HG03159 (cell line): Measurements from ENCODE around the gene SHROOM1.
"Not testable (repeated sequence)": the region's sequence is repeated elsewhere in the genome, so short reads cannot be mapped to it uniquely, and the experiment has no call there.

ENCODE experiments used
- ATAC-seq: cut with Tn5 transposase; IDR thresholded peaks from one replicate; pipeline ENCODE4 v1.9.1; 2021; ENCODE audit warnings: mild to moderate bottlenecking, moderate library complexity; ENCODE audit not compliant: unreplicated experiment

Gene SHROOM1, protein sequence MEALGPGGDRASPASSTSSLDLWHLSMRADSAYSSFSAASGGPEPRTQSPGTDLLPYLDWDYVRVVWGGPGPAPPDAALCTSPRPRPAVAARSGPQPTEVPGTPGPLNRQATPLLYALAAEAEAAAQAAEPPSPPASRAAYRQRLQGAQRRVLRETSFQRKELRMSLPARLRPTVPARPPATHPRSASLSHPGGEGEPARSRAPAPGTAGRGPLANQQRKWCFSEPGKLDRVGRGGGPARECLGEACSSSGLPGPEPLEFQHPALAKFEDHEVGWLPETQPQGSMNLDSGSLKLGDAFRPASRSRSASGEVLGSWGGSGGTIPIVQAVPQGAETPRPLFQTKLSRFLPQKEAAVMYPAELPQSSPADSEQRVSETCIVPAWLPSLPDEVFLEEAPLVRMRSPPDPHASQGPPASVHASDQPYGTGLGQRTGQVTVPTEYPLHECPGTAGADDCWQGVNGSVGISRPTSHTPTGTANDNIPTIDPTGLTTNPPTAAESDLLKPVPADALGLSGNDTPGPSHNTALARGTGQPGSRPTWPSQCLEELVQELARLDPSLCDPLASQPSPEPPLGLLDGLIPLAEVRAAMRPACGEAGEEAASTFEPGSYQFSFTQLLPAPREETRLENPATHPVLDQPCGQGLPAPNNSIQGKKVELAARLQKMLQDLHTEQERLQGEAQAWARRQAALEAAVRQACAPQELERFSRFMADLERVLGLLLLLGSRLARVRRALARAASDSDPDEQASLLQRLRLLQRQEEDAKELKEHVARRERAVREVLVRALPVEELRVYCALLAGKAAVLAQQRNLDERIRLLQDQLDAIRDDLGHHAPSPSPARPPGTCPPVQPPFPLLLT

DNA sequence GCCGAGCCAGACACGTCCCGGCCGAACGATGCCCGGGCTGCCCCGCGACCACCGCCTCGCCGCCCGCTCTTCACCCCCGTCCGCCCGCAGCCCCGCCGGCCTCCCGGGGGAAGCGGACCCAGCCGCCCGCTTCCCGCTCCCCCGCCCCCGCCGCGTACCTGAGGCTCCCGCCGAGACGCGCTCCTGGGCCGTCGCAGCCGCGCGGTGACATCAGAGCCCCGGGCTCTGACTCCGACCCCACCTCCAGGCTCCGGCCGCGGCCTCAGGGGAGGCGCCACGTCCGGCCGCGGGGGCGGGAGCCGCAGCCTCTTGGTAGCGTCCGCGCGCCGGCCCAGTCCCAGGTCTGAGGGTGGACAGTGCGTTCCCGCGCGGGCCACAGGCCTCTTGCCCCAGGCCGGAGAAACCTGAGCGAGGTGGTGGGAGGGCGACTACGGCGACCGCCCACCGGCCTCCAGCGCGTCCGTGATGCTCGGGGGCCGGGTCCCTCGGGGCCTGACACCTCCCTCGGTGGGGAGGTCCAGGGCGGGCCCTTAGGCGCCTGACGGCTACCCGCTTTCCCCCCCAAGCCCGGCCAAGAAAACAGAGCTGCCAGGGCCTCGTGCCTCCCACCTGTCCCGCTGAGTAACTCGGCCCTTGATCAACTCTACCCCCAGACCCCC, at the start of gene SHROOM1:
Gene SHROOM1 (minus strand): TSS at position 212 of the 659 bp plus-strand sequence. CDS start 4,507 bp downstream, outside the sequence.
- peak; percentile 55 for ATAC-seq

DNA sequence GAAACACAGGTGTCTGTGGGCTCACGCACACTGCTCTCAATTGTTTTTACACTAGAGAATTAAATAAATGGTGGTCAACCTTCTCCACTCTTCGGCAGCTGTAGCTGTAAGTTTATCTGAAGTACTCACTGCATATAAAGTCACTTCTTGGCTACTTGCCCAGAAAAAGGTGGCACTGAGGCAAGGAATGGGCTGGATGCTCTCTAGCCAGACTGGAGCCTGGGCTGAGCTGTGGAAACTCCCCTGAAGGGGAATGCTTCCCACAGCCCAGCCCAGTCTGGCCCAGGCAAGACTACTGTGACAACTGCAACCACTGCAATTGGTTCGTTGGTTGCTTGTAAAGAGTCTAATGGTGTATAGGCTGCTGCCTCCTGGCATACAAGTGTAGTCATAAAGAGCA, 47.5 kb upstream of the SHROOM1 start:
- ATAC-seq = no peak

DNA sequence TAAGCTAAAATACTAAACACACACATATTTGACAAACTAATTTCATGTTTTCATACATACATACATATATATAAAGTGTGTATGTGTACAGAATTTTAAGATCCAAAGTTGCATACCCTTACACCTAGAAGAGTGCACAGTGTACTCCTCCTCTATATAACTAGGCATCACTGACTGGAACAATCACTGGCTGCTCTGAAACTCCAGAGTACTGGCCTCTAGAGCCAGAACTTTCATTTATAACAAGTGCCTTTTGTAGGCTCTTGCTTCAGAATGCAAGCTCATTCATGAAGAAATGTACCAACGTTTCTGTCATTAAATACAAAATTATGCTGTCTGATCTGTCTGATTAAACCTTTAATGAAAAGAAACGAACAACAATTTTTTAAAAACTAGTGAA, 47.0 kb upstream of the SHROOM1 start:
- ATAC-seq = no peak

DNA sequence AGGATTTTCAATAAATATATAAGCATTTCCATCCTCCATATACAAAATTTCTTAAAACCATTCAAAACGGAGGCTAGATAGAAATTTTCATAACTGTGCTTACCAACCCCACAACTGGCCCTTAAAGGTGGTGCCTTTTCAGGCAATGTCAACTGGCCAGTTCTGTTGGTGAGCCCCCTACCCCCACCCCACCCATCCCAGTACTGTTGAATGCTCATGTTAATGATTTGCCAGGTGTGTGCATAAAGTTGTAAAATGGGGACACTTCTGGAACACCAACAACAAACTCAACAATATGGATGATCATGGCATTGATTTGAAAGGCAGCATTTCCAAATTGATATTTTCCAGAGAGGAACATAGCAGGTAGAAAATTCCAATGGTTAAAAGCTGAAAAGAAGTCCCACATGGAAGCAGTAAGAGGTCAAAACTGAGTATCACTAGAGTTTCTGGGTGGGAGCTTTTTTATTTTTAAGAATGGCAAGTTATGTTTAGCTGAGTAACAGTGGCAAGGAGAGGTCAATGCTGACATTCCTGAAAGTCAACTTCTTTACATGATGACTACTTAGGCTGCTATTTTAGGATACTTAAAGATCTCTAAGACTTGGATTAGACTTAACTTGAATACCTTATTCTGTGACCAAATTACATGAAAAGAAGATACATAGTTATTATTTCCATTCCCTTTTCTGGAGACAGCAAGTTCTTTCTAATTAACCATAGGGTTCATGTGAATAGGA, 45.7 kb upstream of the SHROOM1 start:
- no peak for ATAC-seq

DNA sequence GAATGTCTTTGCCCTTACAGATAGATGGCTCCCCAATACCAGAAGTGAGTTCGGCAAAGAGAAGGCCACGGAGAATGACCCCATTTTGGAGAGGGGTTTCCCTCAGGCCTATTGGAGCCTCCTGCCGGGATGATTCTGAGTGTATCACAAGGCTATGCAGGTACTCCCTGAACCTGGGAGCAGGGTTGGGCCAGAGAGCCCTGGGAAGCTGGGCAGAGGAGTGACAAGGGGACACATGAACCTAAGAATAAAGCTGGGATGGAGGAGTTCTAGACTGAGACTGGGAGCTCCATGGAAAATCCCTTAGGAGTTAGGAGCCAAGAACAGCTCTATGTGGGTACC, 43.5 kb upstream of the SHROOM1 start:
- ATAC-seq = no peak

DNA sequence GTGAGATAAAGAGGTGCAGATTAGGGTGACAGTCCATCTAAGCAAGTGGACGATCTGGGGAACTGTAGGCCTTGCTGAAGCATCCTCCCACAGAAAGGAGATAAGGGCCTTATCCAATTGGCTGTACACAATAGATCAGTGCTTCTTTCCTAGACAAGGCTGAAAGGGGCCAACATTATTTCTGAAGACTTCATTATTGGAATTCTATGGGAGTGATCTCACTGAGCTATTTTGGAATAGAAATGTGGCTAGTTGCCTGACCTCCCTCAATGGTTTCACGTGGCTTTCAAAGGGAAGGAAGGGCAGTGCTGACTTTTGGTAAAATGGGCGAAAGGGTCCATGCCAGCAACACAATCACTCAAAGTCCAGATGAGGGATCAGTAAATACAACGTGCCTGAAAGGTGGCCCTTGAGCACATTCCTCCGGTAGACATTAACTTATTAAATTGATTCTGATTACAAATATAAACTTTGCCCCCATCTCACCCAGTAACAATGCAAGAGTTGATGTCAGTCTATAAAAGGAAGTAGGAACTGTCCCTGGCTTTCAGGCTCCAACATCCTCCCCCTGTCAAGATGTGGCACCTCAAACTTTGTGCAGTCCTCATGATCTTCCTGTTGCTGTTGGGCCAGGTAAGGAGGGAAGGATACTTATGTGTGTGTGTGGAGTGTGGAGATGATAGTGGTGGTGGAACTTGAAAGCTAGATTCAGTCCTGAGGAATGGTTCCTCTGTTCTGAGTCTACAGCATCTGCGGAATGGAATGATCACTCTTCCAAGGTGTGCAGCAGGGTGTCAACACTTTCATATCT, 42.9 kb upstream of the SHROOM1 start, which contains the start of gene LEAP2:
Gene LEAP2 (plus strand): TSS at position 550 of the 811 bp plus-strand sequence. CDS start 27 bp downstream, at position 577.
- ATAC-seq = no peak

DNA sequence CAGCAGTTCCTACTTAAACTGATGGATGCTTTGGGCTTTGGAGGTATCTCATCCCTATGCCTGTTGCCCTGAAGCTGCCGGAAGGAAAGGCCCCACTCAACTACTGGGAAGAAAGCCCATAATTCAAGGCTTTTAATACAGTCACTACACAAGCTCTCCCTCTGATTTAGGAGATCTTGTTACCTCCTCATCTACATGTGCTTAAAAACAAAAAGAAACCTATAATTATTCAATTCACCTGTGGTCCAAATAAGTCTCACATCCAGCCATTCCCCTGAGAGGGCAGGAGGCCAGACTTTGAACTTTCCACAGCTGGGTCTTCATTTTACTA, 42.3 kb upstream of the SHROOM1 start:
- ATAC-seq = no peak

DNA sequence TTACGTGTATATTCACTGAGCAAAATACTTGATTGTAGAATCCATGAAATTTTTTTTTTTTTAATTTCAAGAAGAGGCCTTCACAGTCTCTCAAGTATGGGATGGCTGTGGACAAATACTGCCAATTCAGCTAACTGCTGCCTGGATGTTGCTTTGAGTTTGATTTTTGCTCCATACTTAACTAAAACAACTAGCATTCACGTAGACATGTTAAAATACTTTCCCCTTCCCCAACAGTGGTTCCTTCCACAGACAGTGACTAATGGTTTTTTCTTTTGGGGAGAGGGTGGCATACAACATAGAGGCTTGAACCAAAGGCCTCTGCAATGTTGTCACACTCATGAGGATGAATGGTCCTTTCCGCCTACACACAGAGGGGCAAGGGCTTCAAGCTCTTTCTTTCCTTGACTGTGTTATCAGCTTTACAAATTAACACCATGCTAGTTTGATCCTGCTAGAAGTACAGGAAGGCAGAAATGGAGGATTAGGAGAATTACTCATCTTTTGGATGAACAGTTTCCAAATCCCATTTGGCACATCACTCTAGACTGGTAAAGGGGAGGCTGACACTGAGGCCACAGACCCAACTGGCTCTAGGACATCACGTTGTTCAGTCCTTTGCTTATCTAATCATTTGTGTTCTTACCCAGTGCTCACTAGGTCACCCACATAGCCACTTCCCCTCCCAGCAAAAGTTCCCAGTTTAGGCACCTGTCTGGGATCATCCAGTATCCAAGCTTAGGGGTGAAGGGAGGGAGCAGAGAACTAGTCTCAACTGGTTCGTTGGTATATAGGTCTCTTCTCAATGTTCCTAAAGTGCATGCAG, 41.2 kb upstream of the SHROOM1 start:
- ATAC-seq = no peak

DNA sequence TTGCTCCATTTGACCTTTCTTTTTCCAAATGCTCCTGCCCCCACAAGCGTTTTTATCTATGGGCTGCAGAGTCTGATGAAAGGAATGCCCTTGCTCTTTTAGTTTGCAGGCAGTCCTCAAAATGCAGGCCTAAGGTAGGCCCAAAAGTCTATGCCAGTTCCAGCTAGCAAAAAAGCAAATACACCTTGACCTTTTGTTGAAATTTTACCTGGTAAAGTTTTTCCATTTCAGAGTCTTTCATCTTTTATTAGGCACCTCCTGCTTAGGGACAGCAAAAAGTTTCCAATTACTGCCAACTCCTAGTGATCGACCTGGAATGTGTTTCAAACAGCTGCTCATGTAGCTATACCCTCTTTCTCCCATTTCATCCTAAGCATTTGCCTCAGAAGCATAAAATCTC, 40.4 kb upstream of the SHROOM1 start:
- ATAC-seq = no peak

DNA sequence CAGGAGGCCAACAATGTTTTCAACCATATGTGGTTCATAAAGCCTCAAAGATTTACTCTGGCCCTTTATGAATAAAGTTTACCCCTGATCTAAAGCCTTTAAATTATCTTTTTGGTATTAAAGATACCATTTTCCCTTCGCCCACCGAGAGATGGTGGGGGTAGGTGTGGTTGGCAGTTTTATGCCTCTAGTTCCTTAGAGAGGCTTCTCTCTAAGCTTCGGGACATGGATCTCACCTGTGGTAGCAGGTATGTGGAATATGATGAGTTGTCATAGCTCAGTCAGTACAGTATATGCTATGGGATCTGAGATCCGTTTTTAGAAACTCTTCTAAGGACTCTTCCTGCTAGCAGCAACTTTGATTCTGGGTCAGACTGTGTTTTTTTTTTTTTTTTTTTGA, 38.3 kb upstream of the SHROOM1 start:
- ATAC-seq = no peak

DNA sequence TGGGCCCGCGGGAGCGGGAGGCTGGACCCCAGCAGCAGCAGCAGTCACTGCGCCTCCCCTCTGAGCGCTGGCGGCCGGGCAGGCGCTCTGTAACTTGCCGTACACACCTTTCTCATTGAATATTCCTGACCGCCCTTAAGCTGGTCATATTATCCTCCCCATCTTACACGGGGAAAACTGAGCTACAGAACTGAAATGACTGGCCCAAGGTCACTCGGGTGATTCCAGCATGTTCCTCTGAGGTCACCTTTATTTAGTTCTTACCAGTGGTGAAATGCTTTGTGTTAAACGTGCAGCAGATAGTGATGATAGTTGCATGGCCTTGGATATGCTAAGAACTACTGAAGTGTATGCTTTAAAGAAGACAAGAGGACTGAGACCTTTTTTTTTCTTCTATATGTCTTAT, 36.6 kb upstream of the SHROOM1 start:
- peak; percentile 27 for ATAC-seq

DNA sequence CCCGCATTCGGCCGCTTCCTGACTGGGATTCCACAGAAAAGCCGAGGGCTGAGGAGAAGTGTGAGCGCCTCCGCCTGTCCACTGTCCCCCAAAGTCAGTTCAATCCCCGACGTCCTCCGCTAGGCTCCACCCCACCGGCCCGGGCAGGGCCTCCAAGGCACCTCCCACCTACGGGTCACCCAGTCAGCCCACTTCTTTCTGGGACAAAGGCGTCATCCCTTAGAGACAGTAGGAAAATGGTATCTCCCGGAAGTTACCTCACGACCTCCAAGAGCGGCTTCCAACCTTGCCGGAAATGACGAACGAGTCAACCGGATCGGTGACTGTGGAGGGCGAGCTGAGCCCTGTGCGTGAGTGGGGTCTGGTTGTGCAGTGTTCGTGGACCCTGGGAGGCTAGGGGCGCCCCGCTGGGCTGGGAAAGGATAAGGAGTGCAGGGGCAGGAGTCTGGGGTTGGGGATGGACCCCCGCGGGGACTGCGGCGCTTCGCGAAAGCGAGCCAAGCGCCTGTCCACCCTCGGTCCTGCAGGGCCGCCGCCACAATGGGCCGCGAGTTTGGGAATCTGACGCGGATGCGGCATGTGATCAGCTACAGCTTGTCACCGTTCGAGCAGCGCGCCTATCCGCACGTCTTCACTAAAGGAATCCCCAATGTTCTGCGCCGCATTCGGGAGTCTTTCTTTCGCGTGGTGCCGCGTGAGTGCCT, 36.0 kb upstream of the SHROOM1 start, which contains the start of the genes GDF9 and UQCRQ:
Gene GDF9 (minus strand): TSS at position 128 of the 704 bp plus-strand sequence. CDS start 1,936 bp downstream, outside the sequence.
Gene UQCRQ (plus strand): TSS at position 301 of the 704 bp plus-strand sequence. CDS start 240 bp downstream, at position 541.
- ATAC-seq = peak; percentile 97

DNA sequence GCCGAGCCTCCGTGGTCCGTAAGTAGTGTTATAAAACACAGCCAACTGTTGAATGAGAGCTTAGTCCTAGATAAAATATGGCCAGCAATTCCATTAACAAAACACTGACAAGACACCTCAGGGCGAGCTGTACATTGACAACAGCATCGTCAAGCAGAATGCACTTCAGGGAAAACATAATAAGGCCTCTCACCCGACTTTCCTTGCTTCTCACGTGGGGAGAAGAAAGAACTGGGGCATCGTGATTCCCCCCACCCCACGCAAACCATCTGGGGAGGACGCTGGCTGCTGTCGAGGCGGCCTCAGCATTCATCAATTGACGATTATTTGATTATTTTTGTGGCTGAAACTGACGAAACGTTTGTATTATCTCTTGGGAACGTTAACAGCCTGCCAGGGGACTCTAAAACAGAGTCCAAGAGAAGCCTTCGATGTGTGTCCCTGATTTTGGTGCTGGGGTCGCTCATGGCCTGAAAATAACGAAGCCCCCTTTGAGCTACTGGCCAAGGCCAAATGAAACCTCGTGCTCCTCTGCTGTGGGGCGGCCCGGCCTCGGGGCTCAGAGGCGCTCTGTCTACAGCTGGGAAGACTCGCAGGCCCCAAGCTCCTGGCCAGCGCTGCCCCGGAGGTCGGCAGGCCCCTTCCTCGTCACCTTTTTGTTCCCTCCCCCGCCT, 35.4 kb upstream of the SHROOM1 start:
- peak; percentile 16 for ATAC-seq

DNA sequence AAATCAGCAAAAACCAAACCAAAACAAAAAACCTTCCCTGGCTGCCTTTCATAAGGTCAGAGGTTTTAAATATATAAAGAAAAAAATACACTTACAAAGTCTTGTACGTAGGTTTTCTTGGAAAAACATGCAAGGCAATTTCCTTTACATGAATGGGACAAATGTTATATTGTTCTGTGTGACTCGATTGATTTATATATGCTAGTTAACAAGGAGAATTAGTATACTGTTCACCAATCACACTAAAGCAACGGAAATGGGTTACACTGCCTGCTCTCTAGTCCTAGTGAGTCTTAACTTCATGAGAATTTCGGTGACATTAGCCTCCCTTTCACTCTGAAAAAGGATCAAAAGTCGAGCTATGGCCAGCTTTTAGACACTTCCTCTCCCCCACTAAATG, 30.3 kb upstream of the SHROOM1 start:
- ATAC-seq = no peak

DNA sequence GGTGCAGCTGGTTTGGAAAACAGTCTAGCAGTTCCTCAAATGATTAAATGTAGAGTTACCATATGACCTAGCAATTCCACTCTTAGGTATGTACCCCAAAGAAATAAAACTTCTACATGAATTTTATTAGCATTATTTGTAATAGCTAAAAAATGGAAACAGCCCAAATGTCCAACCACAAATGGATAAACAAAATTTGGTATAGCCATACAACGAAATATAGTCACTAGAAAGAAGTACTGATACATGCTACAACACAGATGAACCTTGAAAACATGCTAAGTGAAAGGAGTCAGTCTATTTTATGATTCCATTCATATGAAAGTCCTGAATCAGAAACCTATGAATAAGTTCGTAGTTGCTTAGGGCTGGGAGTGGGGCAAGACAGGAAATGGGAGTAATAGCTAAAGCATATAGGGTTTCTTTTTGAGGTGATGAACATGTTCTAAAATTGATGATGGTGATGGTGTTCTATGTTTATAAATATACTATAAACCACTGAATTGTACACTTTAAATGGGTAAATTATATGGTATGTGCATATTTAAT, 29.5 kb upstream of the SHROOM1 start:
- no peak for ATAC-seq

DNA sequence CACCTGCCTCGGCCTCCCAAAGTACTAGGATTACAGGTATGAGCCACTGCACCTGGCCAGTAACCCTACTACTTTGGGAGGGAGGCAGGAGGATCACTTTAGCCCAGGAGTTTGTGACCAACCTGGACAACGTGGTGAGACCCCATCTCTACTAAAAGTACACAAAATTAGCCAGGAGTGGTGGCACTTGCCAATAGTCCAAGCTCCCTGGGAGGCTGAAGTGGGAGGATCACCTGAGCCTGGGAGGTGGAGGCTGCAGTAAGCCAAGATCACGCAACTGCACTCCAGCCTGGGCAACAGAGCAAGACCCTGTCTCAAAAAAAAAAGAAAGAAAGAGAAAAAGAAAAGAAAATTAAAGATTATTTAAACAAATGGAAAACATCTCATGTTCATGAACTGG, 25.6 kb upstream of the SHROOM1 start:
- no peak for ATAC-seq

DNA sequence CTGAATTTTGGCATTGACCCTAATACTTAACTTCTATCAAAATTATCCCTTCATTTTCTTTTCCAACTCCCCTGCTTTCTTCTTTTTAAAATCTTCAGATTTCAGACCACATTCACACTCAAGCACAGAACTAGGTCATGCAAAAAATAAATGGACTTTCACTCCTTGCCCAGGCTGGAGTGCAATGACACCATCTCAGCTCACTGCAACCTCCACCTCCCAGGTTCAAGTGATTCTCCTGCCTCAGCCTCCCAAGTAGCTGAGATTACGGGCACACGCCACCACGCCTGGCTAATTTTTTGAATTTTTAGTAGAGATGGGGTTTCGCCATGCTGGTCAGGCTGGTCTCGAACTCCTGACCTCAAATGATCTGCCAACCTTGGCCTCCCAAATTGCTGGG, 24.5 kb upstream of the SHROOM1 start:
- not testable (repeated sequence) for ATAC-seq
